ENCODE measurements around the gene NDUFS7.
"Not testable (repeated sequence)": the region's sequence is repeated elsewhere in the genome, so short reads cannot be mapped to it uniquely, and the experiment has no call there.

NDUFS7 gene

GRCh38 chr19:1434040-1434366 lies 50.3 kb downstream of the NDUFS7 start:
- DNase-seq (ENCODE audit: low spot score) = no peak

- DNase-seq (ENCODE audit: low spot score) = no peak
Observed at GRCh38 chr19:1434577-1435060, 50.9 kb downstream of the NDUFS7 start.

GRCh38 chr19:1435378-1435989 lies 51.8 kb downstream of the NDUFS7 start:
- DNase-seq (ENCODE audit: low spot score) = no peak

GRCh38 chr19:1437609-1438008 lies 53.9 kb downstream of the NDUFS7 start:
- DNase-seq (ENCODE audit: low spot score) = no peak

GRCh38 chr19:1438035-1438932 lies 54.6 kb downstream of the NDUFS7 start, which contains the start of gene RPS15:
Gene RPS15 (plus strand): TSS chr19:1438396. CDS start chr19:1438426, 30 bp downstream.
- peak; percentile 98 for DNase-seq (ENCODE audit: low spot score)

- DNase-seq (ENCODE audit: low spot score) = no peak
Observed at GRCh38 chr19:1438933-1439354, 55.2 kb downstream of the NDUFS7 start.

- not testable (repeated sequence) for DNase-seq (ENCODE audit: low spot score)
Observed at GRCh38 chr19:1439525-1440417, 56.1 kb downstream of the NDUFS7 start.

- DNase-seq (ENCODE audit: low spot score) = no peak
Observed at GRCh38 chr19:1440418-1440801, 56.7 kb downstream of the NDUFS7 start.

- DNase-seq (ENCODE audit: low spot score) = no peak
Observed at GRCh38 chr19:1441022-1441426, 57.3 kb downstream of the NDUFS7 start.

- DNase-seq (ENCODE audit: low spot score) = no peak
Observed at GRCh38 chr19:1441677-1442438, 58.2 kb downstream of the NDUFS7 start.
